Measurements from ENCODE around the gene ITGAE.
"Not testable (repeated sequence)": the region's sequence is repeated elsewhere in the genome, so short reads cannot be mapped to it uniquely, and the experiment has no call there.

ITGAE gene

DNA sequence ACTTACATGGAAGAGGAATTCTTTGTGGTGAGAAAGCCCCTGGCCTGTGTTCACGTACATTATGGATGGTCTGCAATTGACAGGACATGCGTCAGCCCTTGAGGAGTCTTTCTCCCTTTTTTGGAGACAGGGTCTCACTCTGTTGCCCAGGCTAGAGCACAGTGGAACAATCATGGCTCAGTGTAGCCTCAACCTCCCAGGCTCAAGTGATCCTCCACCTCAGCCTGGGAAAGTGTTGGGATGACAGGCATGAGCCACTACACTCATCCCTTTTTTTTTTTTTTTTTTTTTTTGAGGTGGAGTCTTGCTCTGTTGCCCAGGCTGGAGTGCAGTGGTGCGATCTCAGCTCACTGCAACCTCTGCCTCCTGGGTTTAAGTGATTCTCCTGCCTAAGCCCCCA is 72.9 kb downstream of the ITGAE start:
- DNase-seq: not testable (repeated sequence)

DNA sequence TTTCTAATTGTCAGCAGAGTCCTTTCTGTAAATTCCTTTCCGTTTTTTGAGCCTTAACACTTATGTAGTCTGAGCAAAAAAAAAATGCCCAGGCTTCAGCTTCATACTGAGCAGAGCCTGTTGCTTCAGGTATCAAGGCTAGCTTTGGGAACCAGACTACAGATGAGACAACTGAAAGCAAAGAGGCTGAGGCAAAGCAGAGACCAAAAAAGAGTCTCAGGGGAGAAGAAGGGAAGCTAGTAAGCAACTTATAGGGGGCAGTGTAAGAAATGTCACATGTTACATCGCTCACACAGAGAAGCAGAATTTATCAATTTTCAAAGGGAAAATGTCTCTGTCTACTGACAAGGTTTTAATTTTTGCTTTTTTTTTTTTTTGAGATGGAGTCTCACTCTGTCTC is 73.9 kb downstream of the ITGAE start:
- no peak for DNase-seq

DNA sequence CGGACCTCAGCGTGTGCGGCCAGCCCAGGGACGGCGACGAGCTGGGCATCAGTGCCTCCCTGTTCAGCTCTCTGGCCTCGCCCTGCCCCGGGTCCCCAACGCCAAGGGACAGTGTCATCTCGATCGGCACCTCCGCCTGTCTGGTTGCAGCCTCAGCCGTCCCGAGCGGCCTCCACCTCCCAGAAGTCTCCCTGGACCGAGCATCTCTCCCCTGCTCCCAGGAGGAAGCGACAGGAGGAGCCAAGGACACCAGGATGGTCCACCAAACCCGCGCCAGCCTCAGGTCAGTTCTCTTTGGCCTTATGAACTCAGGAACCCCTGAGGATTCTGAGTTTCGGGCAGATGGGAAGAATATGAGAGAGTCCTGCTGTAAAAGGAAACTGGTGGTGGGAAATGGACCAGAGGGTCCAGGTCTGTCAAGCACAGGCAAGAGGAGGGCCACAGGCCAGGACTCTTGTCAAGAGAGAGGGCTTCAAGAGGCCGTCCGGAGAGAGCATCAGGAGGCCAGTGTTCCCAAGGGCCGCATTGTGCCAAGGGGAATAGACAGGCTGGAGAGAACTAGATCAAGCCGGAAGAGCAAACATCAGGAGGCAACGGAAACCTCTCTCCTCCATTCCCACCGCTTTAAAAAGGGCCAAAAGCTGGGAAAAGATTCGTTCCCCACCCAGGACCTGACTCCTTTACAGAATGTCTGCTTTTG is 76.5 kb downstream of the ITGAE start:
- DNase-seq: no peak

DNA sequence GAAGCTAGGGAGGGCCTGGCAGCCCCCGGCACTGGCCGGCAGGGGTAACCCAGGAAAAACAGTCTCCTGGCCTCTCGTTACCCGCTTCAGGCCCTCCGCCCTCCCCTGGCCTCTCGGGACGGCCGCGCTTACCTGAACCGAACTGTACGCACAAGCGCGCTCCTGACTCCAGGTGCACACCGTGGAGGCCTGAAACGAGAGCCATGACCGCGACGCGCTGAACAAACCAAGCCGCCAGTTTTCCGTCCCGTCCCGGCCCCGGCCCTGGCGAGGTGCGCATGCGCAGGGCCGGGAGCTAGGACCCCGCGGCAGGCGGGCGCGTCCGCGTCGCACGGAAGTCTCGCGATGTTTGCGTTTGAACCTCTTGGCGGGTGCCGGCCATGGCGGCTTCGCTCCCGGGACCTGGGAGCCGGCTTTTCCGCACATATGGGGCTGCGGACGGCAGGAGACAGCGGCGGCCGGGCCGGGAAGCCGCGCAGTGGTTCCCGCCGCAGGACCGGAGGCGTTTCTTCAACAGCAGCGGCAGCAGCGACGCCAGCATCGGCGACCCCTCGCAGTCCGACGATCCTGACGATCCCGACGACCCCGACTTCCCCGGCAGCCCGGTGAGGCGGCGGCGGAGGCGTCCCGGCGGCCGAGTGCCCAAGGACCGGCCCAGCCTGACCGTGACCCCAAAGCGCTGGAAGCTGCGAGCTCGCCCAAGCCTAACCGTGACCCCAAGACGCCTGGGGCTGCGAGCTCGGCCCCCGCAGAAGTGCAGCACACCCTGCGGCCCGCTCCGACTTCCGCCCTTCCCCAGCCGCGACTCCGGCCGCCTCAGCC is 77.2 kb downstream of the ITGAE start, which contains the start of gene HASPIN:
TSS of gene HASPIN (plus strand) at position 348 of the 822 bp plus-strand sequence. CDS start at position 381, 33 bp downstream.
- peak; percentile 88 for DNase-seq

DNA sequence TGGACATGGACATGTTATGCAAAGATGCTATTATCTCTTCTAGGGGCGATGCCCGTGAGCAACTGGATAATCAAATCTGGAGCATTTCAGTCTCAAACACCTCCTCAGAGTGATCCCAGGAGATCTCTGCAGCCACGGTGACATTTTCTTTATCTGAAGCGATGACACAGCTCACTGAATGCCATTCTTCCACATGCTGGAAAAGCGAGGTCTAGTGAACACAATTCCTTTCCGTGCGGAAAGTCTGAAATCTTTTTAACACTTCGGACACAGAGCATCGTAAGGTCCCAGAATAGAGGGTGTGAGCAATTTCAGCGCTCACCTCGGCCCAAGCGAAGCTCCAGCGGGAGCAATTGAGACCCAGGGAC is 77.8 kb downstream of the ITGAE start:
- no peak for DNase-seq

DNA sequence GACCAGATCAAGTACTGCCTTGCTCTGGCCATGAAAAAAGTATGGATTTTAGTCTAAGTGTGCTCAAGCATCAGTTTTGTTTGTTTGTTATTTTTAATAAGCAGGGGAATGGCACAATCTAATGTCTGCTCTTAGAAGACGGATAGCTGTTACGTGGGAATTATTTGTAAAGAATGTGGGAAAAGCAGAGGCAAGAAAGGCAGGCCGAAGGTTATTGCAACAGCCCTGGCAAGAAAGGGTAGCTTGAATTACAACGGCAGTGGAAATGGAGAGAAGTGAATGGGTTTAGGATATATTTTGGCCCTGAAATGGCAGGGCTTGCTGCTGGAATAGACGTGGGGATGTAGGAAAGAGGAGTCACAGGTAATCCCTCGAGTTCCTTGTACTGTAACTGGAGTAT is 78.3 kb downstream of the ITGAE start:
- DNase-seq: no peak

DNA sequence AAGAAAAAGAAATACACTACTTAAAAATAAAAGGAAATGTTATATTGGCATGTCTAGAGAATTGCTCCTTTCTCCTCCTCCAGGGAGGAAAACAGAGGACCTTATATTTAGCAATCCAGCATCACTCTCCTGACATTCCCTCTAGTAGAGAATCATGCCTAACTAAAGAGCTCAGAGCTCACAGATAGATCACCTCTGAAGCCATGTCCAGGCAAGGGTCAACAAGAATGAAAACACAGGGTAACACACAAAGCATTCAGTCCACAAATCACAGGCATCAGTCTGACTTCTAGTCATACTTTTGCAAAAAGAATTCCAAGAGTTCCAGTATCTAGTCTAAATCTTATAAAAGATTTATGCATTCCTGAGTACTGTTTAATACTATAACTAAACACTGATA is 81.7 kb downstream of the ITGAE start:
- DNase-seq: no peak

DNA sequence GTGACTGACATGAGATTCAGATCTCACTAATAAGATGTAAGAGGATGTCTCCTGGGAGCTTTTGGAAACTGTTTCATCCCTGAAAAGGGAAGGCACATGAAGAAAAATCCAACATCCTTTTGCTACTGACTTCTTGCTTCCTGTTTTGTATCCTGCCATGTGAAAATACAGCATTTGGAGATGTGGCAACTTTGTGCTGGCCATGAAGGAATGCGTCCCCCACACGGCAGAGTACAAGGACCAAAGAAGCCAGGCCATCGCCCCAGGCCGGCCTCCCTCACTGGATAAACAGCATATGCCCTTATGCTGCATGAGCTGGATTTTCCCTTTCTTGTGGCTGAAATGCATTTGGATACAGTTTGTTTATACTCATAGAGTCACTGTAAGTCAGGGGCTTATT is 82.8 kb downstream of the ITGAE start:
- no peak for DNase-seq

DNA sequence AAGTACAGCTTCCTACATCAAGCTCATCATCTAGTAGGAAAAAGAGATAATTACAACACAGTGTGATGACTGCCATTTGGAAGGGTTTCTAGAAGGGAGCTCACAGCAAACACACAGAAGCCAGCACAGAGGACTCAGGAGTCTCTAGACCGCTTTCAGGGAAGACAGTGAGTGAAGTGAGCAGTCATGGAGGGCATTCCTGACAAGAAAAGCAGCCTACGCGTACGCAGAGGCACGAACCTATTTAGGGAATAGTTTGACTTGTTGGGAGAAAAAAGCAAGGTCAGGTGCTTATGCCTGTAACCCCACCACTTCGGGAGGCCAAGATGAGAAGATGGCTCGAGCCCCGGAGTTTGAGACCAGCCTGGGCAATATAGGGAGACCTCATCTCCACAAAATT is 85.7 kb downstream of the ITGAE start:
- DNase-seq: no peak

DNA sequence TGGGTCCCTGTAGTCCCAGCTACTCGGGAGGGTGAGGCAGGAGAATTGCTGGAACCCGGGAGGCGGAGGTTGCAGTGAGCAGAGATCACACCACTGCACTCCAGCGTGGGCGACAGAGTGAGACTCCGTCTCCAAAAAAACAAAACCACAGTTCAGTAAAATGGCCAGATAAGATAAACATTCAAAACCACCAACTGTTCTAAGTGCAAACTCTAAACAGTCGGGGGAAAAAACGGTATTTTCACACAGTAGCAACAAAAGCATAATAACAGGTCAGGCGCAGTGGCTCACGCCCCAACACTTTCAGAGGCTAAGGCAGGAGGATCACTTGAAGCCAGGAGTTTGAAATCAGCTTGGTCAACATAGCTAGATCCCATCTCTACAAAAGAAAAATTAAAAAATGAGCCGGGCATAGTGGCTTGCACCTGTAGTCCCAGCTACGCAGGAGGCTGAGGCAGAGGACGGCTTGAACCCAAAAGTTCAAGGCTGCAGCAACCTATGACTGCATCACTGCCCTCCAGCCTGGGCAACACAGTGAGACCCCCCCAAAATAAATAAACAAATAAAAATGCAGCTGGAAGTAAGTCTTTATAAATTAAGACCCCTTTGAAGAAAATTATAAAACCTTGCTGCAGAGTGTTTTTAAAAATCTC is 88.1 kb downstream of the ITGAE start:
- no peak for DNase-seq

GRCh38 chr17:3710951-3711383 is 90.0 kb downstream of the ITGAE start:
- peak; percentile 43 for DNase-seq

GRCh38 chr17:3708366-3708765 is 92.6 kb downstream of the ITGAE start:
- no peak for DNase-seq

DNA sequence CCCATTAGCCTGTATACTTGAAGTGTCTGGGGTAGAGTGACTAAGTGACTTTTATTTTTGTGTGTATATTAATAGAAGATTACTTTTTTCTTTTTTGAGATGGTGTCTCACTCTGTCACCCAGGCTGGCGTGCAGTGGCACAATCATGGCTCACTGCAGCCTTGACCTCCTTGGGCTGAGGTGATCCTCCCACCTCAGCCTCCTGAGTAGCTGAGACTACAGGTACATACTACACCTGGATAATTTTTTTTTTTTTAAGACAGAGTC is 95.3 kb downstream of the ITGAE start:
- not testable (repeated sequence) for DNase-seq

DNA sequence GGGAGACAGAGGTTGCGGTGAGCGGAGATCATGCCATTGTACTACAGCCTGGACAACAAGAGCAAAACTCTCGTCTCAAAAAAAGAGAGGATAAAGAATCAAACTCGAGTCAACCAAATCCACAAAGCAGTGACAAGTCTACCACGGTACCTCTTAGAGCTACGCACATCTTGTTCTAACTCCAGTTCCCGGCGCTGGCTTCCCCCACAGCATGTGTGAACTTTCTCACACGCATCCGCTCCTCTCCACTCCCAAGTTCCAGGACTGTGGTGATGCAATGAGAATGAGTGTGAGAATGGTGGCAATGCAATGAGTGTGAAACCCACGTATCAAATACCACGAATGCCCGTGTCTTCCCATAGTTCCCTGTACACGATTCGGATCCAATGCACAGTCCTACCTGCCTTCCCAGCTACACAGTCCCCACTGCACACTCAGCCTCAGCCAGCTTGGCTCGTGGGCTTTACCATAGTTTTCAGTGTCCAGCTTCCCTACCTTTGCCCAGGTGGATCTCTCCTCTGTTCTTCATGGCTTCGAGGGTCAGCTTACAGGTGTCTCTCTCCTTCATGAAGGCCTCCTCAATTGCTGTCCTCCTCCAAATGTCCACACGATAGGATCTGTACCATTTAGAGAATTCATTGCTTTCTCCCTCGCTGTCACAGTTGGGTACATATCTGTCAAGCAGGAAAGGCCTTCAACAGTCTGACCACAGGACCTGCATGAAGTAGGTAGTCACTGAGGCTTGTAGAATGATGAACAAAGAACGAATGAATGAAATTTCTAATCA is 95.9 kb downstream of the ITGAE start:
- DNase-seq: no peak

DNA sequence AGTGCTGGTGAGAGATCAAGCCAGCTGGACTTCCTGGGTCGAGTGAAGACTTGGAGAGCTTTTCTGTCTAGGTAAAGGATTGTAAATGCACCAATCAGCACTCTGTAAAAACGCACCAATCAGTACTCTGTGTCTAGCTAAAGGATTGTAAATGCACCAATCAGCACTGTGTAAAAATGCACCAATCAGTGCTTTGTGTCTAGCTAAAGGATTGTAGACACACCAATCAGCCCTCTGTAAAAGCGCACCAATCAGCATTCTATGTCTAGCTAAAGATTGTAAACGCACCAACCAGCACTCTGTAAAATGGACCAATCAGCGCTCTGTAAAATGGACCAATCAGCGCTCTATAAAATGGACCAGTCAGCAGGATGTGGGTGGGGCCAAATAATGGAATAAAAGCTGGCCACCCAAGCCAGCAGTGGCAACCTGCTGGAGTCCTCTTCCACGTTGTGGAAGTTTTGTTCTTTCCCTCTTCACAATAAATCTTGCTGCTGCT is 98.9 kb downstream of the ITGAE start:
- DNase-seq: not testable (repeated sequence)

DNA sequence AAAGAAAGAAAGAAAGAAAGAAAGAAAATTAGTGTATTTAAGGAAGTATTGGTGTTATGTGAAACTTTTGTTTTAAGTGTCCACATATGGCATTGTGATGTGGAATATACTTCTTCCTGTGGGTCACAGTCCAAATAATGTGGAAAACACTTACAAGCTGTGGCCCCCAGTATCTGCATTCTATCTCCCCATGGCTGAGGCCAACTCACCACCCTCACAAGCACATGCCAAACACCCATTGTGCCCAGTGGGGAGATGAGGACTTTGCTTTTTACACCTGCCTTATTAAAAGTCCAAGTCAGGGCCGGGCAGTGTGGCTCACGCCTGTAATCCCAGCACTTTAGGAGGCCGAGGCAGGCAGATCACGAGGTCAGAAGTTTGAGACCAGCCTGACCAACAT is 101.0 kb downstream of the ITGAE start:
- no peak for DNase-seq

DNA sequence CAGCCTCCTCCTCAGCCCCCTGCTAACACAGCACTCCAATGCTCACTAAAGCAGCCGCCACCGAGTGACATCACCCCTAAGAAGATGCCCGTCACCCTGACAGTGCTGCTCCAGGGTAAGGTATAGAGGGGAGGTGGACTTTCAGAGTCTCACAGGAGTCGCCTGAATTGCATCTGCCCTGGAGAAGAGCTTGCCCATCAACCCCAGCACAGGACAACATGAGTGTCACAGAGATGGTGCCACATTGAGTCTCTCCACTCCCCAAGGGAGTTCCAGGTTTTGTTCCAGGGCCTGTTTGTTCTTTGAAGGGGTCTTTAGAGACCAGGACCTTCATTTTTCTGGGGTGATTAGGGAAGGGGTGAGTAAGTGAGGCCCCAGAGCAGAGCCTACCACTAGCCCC is 102.8 kb downstream of the ITGAE start:
- DNase-seq: no peak

DNA sequence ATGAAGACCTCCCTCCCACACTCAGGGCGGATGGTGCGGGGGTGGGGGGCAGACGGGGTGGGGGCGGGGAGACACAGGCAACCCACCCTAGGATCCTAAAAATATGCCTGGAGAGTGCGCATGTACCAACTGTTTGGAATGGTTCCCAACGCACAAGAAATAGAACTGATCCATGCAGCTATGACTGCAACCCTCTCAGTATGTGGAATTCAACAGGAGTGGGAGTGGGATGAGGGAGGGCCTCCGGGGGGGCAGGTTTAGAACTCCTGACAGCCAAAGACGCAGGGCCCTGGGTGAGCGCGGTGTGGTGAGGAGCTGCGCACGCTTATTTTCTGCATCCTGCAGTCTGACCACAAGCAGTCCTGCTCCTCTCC is 103.9 kb downstream of the ITGAE start:
- DNase-seq: no peak

- no peak for DNase-seq
These were observed 105.1 kb downstream of the ITGAE start, which contains the start of gene P2RX5 for GRCh38 chr17:3695723-3696411. TSS of gene P2RX5 (minus strand) at chr17:3696155. CDS start at chr17:3696005, 150 bp downstream.

- DNase-seq: no peak
These were observed 105.8 kb downstream of the ITGAE start for GRCh38 chr17:3695129-3695722.

DNA sequence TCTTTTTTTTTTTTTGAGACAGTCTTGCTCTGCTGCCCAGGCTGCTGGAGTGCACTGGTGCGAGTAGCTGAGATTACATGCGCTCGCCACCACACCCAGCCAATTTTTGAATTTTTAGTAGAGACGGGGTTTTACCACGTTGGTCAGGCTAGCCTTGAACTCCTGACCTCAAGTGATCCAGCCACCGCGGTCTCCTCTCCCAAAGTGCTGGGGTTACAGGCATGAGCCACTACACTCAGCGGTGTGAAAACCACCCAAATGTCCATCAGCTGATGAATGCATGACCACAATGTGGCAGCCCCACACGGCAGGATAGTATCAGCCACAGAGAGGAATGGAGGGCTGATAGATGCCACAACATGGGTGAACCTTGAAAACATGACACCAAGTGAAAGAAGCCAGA is 107.2 kb downstream of the ITGAE start:
- no peak for DNase-seq

GRCh38 chr17:3693141-3693540 is 107.8 kb downstream of the ITGAE start:
- DNase-seq: no peak

All from effector CD8-positive, alpha-beta T cell (primary cell).